HG02642 (cell line): ENCODE data around the gene CDCP2.
"Not testable (repeated sequence)": the region's sequence is repeated elsewhere in the genome, so short reads cannot be mapped to it uniquely, and the experiment has no call there.

Experiments used
- ATAC-seq: cut with Tn5 transposase; IDR thresholded peaks from one replicate; pipeline ENCODE4 v1.9.1; 2021; ENCODE audit warnings: mild to moderate bottlenecking; ENCODE audit not compliant: unreplicated experiment, poor library complexity

Gene CDCP2

DNA sequence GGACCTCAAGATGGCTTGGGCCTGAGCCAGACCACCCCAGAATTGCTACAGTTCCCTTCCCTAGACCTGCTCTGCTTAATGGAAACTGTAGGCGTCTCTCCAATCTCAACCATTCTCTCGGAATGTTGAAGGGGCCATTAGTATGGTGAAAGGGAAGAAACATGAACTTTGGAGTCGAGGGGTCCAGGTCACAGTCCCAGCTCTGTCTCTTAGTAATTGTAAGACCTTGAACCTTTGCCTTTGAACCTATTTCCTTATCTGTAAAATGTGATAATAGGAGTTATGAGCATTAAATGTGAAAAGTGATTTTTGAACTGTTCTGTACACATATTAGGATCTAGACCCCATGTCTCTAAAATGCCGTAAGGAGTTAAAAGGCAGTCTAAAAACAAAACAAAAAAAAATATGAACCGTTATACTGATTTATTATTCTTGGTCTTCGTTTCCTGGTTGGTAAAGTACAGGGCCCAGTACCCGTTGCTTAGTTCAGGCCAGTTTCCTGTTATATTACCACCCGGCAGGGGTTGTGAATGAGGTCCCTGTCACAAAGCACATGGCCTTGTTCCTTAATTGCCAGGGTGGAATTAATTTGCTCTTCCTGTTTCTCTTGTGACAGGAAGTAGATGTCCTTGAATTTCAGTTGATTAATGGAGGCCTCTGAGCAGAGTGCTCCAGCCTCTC, 57.1 kb downstream of the CDCP2 start:
- ATAC-seq: no peak

GRCh38 chr1:54094730-54095105, 58.1 kb downstream of the CDCP2 start:
- not testable (repeated sequence) for ATAC-seq

- no peak for ATAC-seq
These were observed 58.6 kb downstream of the CDCP2 start for GRCh38 chr1:54094001-54094729.

GRCh38 chr1:54091666-54092065, 61.1 kb downstream of the CDCP2 start:
- ATAC-seq: no peak

- no peak for ATAC-seq
These were observed 64.4 kb downstream of the CDCP2 start for GRCh38 chr1:54088385-54088784.

DNA sequence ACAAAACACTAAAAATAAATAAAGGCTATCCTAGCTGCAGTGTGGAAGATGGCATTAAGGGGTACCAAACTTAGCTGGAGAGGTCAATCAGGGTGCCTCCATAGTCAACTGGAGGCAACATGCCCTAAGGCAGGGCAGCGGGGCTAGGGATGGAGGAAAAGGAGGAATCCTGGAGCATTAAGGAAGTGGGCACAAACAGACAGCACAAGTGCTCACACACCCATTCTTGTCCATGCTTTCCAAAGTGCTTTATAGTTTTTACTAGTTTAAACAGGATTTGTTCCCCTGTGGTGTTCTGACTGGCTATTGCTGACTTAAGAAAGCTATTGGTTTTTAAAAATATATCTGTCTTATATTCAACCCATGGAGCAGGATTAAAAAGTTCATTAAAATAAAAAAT, 66.0 kb downstream of the CDCP2 start:
- ATAC-seq: no peak

- no peak for ATAC-seq
These were observed 68.0 kb downstream of the CDCP2 start for GRCh38 chr1:54084794-54085193.
